Eye (tissue), 1 donor: Measurements from ENCODE around the gene PRSS27.
"Not testable (repeated sequence)": the region's sequence is repeated elsewhere in the genome, so short reads cannot be mapped to it uniquely, and the experiment has no call there.

Experiments used
- DNase-seq: peaks from one replicate; pipeline ENCODE4 v3.0.0-alpha.2; 2015

Gene PRSS27

DNA sequence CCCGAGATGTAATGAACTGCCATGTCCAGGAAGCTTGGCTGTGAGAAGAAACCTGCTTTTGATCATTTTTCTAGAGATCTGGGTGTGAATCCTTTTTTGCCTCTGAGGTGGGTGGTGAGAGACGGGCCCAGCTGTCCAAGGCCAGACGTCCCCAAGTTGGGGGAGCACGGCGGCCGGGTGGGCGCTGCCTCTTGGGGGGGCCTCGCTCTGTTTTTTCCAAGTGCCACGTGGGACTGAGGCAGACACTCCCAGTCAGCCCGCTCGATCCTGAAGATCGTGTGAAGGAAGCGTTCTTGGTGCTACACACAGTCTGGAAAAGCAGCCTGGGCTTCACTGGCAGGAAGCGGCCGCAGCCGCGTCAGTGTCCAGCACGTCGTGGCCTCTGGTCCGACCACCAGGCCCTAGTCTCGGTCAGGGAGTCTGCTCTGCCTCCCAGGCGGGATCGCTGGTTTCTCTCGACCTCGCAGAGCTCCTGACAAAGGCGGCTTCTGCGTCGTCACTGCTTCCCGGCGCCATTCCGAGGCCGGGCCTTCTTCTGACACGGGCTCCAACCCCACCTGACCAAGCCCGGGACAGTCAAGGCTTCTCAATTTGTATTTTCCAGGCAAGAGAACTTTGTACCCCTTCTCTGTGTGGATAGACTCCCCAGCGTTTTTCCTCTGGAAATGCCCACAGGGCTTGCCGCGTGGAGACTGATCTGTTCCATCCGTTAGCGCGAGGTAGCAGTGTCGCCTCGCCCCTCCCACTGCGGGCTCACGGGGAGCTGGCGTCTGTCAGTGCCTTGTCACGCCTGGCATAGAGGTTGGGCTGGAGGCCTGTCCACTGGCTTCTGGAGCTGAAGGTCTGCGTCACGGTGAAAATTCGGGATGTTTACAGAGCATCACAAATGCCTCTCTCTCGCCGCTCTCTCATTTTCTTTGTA, 12.4 kb downstream of the PRSS27 start:
- DNase-seq = no peak

DNA sequence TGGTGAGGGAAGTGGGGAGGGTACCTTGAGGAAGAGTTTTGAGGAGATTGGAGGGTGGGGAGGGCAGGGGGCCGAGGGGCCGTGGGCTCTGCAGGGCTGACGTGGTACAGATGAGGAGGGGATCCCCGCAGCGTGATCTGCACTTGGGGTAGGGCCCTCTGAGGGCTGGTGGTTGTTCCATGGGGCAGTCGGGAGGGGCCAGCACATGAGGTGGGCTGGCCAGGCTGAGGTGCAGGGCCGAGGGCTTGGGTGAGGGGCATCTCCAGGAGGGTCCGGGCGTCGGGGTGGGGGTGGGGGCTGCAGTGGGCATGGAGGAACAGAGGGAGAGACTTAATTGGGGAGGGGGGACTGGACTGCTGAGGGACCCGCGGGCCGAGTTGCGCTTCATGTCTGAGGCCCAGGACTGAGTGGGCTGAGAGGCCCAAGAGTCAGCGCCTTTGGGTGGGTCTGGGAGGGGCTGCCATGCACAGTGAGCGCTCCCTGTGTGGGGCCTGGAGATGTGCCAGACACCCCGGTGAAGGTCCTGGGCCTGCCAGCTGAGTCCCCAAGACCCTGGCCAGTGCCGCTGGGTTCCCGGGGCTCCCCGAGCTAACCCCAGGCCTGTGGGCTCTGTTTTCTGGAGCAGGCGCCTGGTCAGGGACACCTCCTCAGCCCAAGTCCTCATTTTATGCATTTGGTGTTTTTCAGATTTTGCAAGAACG, 13.3 kb downstream of the PRSS27 start:
- no peak for DNase-seq

DNA sequence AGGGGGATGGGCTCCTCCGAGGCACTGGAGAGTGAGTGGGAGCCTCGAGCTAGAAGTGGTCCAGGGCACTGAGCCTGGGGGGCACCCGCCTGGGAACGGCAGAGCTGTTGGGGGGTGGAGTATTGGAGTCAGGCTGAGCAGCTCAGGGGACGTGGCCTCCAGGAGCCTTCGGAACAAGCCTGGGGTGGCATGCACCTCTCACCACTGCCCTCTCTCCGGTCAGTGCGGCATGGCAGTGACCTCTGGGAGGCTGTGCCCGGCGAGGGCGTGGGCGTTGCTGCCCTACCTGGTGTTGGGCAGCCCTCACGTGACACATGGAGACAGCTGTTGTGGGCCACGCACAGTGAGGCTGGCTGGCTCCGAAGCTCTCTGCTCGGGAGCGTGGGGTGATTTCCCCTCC, 13.9 kb downstream of the PRSS27 start:
- no peak for DNase-seq

DNA sequence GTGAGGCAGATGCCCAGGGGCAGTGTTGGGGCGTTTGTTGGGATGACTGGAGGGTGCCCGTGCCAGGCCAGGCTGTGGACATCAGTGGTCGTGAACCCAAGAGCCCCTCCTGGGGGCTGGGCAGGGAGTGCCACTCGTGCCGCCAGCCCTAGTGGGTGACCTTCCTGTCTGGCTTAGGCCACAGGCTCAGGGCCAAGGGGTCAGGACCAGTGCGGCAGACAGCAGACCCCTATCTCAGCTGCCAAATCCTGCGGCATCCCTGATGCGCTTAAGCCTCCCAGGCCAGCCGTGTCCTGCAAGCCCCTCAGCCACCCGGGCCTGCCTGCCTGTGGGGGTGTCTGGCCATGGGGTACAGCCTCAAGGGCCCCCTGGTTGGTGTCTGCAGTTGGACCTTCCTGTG, 14.7 kb downstream of the PRSS27 start:
- no peak for DNase-seq

DNA sequence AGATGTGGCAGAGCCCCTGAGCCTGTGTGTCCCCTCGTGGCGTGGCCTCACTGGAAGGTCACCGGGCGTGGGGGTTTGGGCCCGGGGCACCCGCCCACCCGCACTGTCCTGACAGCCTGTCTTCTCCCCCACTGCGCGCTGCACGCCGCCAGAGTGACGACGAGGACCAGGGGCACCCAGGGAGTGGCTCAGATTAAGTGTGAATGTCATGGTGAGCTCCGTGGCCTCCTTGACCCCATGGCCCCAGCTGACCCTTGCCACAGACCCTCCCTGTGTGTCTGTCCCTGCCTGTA, 15.1 kb downstream of the PRSS27 start:
- no peak for DNase-seq

DNA sequence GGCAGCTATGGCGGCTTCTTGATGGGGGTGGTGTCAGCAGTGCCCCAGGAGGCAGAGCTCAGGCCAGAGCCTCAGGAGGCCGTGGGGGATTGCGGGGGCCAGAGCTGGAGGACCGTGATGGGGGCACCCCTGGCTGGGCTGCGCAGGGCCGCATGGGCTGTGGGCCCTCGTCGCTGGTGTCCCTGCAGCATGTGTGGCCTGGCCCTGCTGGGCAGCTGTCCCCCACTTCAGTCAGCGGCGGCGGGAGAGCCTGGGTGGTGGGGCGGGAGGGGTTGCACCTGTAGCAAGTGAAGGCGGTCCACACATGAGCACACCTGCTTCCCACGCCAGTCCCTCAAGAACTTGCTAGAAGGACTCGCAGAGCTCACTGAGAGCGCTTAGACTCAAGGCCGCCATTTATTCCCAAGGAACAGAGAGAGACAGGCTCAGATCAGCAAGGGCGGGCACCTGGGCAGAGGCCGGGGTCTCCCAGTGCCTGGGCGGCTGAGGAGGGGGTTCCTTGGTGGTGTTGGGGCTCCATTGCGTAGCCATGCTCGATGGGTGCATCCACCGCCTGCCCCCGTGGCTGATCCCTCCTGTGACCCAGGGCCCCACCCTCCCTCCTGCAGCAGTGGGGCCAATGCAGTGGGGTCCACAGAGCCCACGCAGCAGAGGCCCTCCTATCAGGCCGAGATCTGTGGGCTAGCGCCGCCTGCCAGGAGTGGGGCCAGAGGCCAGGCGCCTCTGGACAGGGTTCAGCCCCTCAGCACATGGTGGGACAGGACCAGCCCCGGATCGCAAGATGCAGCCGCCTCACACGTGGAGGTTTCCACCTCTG, 15.7 kb downstream of the PRSS27 start:
- DNase-seq = no peak

DNA sequence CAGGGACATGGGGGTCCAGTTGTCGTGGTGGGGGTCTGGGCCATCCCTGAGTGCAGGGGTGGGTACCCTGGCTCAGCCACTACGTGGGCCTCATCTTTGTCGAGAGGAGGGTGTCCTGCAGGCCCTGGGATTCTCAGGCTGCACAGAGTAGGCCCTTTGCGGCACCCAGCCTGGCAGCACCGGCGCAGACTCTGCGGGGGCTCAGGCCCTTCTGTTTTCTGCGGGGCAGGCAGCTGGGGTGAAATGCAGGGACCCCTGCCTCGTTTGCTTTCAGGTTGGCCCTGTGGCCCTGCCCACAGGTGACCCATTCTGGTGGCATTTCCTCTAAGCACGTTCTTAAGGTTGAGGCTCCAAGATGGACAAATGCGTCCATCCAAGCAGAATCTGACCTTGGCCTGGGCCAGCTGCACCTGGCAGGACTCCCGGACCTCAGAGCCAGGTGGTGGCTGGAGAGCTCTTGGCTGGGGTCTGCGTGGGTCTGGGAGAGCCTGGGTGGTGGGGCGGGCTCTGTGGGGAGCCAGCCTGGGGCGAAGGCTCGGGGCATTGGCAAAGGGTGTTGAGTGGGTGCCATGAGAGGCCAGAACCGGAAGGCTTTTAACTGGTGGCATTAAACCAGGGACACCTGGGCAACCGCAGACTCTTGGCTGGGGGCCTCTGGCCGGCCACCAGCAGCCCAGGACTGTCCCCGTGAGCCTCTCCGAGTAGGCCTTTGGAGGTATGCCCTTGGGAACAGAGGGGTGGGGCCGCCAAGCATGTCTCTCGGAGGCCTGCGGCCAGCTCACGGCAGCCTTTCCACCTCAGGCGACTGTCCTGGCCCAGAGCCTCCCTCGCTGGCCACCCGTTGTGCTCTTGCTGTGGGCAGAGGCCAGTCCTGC, 16.9 kb downstream of the PRSS27 start:
- no peak for DNase-seq

DNA sequence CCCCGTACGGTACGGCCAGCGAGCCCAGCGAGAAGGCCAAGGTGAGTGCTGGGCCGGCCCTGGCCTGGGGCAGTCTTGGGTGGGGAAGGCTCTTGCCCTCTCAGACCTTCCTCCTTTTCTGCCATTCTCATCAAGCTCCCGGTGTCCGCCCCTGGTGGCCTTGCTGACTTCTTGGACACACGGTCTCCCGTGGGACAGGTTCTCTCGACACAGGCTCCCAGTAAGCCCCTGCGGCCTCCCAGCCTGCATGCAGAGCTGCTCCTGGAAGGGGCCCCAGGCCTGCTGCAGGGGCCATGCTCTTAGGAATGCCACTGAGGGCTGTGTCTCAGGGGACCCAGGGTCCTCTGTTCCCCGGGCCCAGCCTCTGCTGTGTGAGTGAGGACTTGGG, 17.6 kb downstream of the PRSS27 start:
- no peak for DNase-seq

DNA sequence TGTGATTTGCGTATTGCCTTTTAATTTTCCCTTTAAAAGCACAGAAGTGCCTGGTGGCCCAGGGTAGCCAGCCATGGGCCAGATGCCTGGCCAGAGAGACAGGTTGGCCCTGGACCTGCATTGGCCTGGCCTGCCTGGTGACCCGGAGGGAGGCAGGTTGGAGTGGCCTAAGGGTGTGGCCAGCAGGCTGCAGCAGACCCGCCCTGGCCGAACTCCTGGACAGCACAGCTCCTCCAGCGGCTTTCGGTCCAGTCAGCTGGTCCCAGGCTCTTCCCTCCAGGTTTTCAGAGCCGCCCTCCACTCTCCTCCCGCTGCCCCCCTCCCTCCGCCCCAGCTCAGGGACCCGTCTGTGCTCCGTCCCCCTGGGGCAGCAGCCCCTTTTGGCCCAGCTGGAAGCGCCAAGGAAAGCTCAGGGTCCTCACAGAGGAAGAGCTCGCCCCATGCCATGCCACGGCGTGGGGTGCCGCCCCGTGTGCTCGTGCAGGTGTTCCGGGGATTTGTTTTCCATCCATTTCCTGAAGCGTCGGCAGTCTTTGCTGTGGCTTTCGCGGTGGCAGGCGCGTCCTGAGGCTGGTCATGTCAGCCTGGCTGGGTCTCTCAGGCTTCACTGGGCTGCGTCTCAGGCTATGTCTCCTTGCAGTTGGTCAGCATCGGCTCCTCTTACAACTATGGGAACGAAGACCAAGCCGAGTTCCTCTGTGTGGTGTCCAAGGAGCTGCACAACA, 18.1 kb downstream of the PRSS27 start:
- DNase-seq = no peak

DNA sequence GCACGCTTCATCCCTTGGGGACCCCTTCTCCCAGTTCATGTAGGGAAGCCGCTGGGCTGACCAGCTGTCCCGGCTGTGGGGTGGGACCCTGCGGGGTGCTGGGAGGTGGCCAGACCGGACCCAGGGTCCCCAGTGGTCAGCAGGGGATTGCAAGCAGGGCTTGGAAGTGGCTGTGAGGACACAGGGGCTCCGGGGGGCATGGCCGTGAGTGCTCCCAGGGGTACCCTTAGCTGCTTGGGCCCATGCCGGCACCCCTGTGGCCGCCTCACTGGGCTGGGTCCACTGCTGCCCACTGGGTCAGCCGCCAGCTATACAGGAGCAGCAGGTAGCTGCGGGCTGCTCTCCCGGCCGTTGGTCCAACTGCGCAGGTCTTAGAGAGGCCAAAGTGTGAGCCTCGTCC, 18.8 kb downstream of the PRSS27 start:
- no peak for DNase-seq

DNA sequence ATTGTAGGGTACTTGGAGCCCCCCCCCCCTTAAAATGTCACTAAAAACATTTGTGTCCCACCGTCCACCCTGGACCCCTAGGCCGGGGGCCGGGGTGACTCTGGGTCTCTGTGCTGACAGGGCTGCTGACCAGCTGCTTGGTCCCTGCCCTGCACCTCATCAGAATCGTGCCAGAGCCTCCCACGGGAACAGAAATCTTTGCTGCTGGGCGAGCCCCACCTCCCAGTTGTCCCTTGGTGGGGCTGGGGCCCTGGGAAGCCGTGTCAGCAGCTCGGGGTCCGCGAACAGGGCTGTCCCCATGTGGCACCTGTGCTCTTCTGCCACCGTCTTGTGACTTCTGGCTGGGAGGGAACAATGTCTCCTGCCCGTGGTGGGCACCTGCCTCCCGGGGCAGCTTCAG, 19.2 kb downstream of the PRSS27 start:
- DNase-seq = no peak

DNA sequence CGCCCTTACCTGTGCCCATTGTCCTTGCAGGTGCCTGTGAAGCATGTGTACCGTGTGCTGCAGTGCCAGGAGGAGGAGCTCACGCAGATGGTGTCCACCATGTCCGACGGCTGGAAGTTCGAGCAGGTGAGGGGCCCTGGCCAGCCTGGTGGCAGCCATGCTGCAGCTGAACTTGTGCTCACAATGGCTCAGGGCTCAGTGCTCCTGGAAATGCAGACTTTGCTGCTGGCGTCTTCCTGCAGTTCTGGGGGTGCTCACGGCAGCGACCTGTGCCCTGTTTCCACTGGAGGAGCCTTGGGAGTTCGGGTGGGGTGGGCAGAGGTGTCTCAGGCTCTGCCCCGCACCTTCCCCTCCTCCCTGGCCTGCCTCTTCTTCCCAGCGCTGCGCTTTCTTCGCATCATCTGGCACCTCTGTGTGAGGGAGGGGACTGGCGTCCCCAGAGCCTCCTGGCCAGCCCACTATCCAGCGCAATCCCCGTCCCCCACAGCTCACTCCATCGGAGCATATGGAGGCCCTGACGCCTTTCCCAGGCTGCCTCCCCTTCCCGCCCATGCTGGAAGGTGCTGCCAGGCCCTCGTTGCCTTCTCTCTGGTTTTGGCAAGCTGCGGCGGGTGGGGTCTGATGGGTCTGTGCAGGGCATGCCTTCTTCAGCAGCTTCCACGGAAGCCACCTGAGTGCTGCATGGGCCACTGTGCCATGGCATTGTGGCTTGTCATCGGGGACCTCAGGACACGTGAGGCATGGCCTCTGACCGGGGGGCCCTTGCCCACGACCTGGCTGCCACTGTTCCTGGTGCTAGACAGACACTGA, 20.0 kb downstream of the PRSS27 start:
- DNase-seq = no peak

DNA sequence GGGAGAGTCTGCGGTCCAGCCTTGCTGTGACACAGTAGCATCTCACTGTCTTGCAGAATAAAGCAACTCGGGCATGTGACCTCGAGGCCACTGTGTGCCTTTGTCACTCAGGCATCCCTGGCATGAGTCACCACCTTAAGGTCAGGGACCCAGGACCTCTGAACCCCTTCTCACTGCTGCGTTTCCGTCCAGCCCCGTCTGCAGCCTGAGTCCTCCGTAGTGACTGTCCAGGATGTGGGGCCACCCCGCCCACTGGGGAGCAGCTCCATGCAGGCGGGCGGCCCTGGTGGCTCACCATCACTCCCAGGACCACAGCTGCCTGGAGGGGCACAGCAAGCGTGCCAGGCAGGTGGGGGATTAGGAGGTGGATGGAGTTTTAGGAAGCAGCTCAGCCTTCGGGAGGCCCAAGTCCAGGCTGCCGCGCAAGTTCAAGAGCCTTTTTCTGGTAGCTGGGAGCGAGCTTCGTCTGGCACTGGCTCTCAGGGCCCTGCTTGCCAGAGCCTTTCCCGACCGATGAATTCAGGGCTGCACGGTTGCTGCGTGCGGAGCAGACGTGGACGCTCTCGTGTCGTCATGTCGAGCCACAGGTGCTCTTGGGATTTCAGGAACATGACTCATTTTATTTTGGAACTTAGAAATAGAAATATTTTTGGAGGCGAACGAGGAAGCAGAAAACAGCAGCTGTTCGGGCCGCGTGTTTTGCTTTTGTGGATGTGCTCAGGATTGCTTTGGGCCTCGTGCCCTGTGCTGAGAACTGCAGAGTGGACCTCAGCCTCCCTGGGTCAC, 20.9 kb downstream of the PRSS27 start:
- DNase-seq = no peak

DNA sequence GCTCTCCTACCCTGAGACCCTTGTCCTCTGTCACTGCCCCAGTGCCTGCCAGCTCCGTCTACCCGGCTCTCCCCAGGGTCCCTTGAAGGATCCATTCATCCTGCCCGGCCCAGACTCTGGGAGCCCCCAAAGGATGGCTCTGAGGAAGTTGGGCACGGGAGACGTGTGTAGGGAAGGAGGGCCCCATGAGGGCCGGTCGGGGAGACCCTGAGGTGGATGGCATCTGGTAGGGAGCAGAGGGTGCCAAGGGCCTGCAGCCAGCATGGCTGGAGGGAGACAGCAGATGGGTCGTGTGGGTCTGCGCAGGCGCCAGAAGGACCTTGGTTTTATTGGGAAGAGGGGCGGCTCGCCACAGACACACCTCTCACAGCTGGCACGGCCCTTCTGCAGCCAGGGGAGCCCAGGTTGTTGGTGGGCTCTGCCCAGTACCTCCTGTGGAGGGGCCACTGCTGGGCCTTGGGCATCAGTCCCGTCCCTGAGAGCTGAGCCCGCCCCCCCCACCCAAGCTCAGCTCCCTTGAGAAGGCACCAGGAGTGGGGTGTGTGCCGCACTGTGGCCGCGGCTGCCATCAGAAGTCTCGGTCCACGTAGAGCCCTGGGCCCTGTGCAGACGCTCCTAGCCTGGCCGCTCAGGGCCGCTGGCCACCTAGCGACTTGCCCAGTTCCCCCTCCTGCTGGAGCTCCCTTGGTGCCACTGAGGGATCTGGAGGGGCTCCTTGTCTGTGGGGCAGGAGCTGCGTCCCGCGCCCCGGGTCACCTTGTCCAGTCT, 21.7 kb downstream of the PRSS27 start:
- no peak for DNase-seq

DNA sequence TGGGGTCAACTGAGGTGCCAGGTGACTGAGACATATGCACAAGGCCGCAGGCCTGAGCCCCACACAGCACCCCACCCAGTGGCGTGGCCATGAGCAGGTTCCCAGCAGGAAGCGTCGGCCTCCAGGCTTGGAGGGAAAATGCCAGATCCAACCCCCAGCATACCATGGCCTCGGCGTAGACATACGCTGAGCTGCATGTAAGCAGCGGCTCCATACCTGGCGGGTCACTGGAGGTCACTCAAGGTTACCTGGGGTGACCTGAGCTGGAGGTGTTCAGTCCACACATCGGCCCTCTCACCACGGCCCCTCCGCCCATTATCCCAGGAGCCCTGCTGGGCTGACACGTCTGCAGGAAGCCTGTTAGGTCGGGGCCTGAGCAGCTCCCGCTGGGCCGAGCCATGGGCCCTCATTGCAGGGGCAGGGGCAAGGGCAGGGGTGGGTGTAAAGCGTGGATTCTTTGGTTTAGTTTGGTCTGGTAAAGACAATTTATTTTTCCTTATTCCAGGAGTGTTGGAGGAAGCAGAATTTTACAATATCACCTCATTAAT, 22.5 kb downstream of the PRSS27 start:
- no peak for DNase-seq

DNA sequence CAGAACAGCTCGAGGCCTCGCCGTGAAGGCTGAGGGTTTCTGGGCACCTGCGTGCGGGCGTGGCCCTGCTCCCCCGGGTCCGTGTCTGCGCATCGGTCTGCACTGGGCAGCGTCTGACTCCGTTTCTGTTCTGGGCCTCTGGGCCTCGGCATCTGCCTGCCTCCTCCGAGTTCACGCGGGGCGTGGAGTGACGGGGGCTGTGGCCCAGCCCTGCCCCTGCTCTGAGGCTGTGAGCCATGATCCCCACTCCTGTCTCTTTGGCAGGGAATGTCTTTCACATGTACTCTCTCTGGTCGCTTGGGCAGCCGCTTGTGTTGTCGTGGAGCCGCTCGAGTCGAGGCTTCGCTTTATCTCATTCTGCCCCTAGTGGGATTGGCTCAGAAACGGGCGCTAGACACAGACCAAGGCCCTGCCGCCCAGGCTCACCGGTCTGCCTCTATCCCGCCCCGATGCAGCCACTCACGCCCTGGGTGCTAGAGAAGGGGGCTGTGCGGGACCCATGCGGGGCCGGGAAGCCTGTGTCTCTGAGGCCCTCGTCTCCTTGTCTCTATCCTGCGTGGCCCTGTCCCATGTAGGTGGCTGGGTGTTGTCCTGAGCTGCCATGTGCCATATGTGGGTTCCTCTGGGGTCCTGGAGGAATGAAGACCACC, 23.3 kb downstream of the PRSS27 start:
- not testable (repeated sequence) for DNase-seq

DNA sequence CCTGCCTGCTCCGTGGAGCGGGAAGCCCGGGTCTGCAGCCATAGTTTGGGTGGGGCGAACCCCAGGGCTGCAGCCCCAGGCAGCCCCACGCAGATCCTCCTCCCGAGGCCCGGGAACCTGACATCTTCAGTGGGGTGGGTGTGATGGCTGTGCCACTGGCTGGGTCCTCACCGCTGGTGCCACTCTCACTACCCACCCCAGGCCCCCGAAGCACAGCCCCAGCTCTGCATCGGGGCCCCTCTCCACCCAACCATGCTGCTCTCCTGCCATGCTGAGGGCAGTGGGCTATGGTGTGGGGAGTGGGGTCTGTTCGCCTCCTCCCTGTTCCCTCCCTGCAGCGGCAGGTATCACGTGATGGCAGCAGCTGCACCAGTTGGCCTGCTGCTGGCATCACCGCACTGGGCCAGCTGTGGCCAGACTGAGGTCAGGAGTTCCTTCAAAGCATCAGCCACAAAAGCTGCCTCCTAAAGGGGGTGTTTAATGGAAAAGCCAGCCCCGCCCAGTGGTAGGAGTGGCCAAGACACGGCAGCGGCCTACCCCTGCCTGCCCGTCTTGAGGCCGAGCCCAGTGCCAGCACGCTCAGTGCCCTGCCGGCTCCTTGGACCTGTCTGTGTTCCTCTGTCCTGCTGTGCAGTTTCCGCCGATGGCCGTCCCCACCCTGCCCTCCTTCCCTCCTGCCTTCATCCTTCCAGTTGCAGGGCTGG, 26.9 kb downstream of the PRSS27 start:
- peak; percentile 87 for DNase-seq
